DMS153 (cell line): ENCODE data around the gene PSMB11.

Experiments used
- DNase-seq: peaks from one replicate; lab custom pipeline; 2025; lab: John Stamatoyannopoulos, UW

PSMB11 gene

DNA sequence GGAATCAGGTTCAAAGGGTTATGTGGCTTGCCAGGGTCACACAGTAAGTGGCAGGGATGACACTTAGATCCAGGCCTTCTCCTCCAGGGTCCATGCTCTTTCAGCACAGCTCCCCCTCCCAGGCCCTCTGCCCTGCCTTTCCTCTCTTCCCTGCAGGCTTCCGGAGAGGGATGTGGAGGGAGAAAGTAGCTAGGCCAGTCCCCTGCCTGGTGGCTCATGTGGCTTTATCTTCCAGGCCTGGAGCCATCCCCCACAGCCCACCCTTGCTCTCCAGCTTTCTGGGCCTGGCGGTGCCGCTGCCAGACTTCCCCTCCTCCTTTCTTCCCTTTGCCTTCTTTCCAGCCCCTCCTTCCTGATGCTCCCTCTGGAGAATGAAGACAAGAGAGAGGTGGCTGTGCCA is 1.7 kb downstream of the PSMB11 start:
- no peak for DNase-seq

DNA sequence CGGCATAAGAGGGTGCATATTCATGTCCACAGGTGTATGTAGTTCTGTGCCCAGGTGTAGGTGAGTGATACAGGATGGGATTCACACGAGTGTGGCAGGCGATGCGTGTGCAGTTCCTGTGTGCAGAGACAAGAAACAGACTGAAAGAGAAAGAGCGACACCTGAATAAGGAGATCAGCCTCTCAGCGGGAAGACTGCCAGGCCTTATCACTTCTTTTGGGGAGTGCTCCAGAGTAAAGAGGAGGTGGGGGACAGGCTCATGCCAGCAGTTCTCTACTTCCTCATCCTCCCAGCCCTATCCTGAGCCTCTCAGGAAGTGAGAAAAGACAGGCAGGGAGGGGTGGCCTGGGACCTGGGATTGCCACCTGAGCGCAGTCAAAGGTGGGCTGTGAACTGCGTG is 2.8 kb downstream of the PSMB11 start:
- DNase-seq, result no peak

DNA sequence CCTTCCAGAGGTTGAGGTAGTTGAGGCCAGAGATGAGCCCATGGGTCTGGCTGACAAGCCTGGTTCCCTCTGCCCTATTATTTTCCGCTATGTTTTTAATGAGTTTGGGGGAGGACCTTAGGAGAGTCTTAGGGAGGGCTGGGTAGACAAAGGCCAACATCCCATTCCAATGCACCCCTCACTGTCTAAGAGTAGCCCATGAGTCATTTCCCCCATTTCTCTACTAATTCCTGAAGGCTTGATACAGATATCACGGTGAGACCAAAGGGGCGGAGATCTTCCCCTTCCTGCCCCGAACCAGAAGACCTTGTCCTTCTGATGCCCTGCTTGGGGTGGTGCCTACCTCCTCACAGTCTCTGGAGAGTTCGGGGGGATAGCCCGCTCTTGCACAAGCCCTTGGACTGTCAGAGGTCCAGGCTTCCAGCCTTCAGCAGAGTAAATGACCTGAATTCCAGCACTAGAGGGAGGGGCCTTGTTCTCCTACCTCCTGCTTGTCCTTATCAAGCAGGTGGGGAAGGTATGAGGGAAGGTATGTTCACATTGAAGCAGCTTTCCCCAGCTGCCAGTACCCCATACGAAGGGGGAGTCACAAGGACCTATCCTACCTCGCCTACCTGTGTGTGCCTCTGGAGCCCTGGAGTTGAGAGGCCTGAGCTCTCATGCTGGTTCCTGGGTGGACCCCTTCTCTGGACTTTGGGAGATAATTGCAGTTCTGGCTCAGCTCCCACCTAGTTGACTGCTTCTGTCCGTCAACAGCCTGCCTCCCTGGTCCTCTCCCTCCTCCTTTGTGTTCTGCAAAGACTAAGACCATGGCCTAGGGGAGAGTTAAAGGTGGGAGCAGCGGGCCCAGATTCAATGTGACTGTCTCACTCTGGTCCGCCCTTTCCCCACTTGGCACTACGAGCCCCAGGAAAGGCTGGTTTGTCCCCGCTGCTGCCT is 3.7 kb downstream of the PSMB11 start:
- no peak for DNase-seq

GRCh38 chr14:23047034-23047634 is 5.1 kb downstream of the PSMB11 start:
- DNase-seq, result no peak

GRCh38 chr14:23047751-23048693 is 6.0 kb downstream of the PSMB11 start:
- no peak for DNase-seq

- DNase-seq, result no peak
These were observed 7.0 kb downstream of the PSMB11 start for GRCh38 chr14:23049011-23049410.

DNA sequence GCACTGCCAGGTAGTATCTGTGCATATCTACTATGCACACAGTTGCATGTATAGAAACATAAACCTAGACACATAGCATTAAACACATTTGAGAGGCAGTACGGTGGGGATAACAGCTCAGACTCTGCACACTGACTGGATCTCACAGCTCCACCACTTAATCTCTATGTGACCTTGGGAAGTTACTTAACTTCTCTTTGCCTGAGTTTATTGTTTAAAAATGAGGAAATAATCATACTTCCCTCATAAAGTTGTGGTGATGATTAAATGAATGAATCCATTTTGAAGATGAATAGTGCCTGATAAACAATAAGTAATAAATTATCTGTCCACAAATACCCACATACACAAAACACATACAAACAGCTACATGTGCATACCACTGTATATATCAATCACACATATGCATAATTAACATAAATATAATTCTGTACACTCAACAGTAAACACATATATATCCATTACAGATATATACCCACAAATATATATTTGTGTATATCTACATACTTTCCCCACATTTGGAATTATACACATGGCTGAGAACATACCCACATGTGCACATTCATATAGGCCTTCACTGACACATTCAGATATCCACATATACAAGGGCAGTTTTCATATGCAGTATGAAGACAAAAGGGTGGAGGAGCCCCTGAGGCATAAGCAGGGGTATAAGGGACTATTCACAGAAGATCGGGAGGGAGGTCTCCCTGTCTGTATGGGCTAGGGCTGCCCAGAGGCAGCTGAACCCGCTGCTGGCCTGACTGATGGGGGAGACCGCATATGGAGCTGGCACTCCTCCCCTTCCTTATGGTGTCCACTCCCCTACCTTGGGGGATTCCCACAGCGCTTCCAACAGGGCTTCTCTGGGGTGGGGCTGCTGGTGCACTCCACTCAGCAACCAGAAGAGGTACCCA is 9.4 kb downstream of the PSMB11 start:
- no peak for DNase-seq

DNA sequence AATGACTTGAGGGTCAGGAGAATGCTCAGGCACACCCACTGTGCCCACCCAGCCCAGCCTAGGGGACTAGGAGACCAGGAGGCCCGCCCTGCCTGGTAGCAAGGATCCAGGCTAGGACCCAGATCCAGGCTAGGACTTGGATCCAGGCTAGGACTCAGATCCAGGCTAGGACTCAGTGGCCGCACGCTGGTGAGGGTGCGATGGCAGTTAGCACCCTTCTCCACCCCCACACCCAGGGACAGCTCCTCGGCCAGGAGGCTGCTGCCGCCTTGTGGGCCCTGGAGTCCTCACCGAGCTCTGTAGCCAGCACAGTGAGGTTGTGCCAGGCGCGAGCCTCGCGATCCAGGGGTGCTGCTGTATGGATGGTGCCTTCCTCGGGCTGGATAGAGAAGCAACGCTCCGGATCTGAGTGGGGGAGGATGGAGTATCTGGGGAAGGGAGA is 10.2 kb downstream of the PSMB11 start:
- DNase-seq, result no peak

DNA sequence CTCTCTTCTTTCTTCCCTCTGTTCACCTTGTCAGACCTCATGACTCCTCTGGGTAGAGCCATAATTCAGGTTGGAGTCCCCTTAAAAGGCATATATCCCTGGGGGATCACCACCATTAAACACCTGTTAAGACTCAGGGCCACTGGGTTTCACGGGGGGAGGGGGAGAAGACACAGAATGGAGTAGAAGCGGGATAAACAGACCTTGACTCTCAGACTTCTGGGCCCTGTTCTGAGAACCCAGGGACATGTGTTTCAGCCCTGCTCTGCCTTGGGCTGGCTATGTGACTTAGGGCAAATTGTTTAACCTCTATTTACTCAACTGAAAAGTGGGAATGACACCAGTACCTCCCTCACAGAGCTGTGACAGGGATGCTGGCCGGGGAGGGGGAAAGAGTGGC is 10.7 kb downstream of the PSMB11 start:
- DNase-seq, result no peak

DNA sequence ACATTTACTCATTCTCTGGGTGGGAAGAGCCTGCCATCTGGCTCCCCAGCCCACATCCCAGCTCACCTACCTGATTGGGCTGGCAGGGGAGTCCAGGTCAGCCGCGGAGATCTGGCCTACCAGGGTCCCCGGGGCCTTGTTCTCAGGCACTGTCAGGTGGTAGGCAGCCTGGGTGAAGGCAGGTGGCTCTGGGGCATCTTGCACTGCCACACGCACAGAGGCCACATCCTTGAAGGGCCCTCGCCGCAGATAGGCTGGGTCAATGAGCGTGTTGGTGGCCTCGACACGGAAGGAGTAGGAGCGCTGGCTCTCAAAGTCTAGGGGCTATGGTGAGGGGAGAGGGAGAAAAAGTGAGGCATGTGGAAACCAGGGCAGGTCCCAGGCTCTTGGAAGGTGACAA is 11.4 kb downstream of the PSMB11 start:
- no peak for DNase-seq

DNA sequence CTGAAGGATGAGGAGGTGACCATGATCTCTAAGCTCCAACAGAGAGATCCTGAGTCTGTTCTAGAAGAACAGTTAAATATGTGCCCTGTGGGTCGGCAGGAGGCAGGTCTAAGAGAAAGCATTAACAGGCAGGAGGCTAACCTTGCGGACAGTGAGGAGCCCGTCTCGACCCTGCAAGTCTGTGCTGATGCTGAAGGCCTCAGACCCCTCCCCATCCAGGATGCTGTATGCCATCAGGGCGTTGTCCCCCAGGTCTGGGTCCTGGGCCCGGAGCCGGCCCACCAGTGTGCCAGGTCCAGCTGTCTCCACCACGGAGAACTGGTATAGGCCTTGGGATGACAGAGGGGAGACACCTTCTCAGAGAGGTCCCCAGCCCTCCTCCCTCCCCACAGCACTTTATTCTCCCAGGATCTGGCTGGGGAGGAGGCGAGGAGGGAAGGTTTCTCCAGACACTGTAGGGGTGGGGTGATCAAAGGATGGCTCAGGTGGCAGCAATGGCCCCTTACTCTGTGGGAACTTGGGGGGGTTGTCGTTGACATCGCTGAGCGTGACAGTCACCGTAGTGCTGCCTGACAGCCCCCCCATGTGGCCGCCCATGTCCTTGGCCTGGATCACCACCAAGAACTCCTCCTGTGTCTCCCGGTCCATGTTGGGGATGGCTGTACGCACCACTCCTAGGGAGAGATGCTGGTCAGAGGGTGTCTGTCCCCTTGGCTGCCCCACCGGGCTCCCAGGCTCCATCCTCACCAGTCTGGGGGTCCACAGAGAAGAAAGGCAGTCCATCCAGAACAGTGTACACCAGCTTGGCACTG is 12.2 kb downstream of the PSMB11 start:
- no peak for DNase-seq

DNA sequence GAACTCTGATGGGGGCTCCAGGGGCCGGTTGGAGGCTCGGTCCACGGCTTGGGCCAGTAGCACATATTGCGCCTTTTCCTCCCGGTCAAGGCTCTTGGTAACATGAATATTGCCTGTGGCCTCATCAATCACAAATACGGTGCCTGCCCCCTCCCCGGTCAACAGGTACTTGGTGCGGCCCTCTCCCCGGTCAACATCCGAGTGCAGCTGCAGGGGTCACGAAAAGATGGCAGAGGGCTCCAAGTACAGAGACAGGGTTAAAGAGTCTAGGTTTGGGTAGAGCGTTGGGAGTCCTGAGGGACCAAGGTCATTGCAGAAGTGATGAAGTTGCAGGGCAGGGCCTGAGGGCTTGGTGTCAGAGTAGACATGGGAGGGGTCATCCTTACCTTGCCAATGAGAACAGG is 13.1 kb downstream of the PSMB11 start:
- no peak for DNase-seq

DNA sequence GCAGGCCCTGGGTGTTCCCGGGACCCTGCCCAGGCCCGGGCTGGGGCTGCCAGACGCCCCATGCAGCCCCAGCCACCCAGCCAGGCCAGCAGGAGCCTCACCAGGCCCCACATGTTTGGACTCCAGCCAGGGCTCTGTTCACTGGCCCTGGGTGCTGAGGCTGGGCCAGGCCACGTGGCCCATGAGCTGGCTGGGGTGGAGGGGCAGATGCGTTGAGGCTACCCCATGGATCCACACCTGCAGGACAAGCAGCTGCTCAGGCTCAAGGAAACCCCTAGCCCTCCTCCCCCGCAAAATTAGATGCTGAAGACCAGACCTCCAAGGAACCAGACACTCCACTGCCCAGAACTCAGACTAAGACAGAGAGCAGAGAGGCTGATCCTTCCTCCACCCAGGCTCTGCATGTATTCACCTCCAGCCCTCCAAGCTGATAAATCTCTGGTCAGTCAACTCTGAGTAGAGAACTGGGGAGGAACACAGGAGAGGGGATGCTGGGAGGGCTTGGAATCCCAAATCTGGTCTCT is 13.7 kb downstream of the PSMB11 start:
- no peak for DNase-seq

DNA sequence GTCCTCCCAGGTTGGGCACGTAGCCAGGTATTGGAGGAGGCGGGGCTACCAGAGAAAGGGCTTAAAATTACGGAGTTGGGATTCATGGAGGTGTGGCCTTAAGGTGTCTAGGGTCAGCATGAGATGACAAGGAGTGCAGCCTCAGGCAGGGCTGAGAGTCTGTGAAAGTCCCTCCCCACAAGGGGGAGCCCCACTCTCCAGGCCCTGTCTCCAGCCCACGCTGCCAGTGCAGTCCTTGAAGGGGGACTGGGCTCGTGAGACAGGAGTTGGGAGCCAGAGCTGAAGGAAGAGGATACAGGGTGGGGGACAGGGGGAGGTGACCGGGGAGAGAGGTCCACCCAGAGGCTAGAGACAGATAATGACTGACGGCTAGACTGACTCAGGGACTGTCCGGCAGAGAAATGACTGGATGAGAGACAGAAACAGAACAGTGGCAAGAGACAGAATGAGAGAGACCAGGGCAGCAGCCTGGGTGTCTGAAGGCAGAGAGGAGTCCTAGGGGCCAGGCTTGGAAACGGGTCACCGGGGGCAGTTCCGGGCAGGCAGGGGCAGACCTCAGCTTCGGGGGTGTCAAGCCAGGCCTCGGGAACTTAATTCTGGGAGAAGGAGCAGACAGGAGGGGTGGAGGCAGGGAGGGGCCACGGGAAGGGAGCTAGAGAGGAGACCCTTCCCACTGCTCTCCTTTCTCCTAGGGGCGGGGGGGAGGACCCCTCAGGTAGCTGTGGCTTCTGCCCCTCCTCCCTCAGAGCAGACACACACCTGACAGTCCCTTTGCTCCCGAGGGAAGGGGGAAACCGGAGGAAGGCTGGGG is 14.3 kb downstream of the PSMB11 start:
- DNase-seq, result no peak

GRCh38 chr14:23056956-23057756 is 15.1 kb downstream of the PSMB11 start, which contains the start of gene CDH24:
Gene CDH24 (minus strand): TSS chr14:23057520. CDS start chr14:23055733, 1,787 bp downstream.
- DNase-seq, result no peak

DNA sequence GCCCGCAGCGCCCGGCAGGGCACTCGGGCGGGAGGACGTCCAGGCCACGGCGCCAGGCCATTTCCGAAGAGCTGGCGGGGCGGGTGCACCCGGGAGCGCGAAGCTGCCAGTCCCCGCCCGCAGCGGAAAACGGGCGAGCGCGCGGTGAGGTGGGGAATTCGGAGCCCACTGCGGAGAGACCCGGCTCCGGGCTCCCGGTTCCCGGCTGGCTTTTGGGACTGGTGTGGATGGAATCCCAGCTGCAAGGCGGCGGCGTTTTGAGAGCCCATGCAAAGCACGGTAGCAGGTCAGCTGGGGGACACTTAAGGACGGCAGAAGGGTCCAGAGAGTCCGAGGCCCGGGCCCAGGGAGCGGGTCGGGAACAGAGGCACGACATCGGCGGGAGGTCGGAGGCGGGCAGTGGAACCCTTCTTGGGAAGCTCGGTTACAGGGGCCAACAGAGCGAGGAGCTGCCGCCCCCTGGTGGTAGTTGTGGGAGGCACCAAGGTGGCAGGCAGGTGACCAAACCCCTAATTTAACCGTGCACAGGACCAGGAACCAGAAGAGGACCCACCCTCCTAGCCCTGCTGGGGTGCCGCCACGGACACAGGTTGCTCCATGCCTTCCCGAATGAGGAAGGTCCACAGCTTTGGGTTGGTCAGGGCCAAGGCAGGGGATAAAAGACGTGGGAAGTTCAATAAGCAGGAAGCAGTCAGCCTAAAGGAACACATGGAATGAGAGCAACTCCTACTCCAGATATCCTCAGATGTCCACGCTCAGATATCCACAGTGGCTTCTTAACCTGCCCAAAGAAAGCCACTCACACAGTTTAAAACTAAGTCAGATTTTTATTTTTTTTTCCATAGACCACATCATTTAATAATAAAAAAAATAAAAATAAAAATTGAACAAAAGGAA is 16.0 kb downstream of the PSMB11 start:
- no peak for DNase-seq
